GM21528 (cell line): ENCODE results near the gene TTYH1.

Experiments
- ATAC-seq: cut with Tn5 transposase; IDR thresholded peaks from one replicate; pipeline ENCODE4 v1.9.1; 2021; ENCODE audit warnings: mild to moderate bottlenecking, moderate library complexity; ENCODE audit not compliant: unreplicated experiment, low FRiP score

TTYH1 gene

GRCh38 chr19:54470991-54471782 lies 55.9 kb downstream of the TTYH1 start:
- ATAC-seq, result no peak

- ATAC-seq, result no peak
Measured at GRCh38 chr19:54473071-54473891, 58.0 kb downstream of the TTYH1 start, which contains the start of gene CDC42EP5. Gene CDC42EP5 (minus strand): TSS chr19:54473296. CDS start chr19:54465547, 7,749 bp downstream.

- ATAC-seq, result no peak
Measured at GRCh38 chr19:54473892-54474372, 58.7 kb downstream of the TTYH1 start.

- ATAC-seq, result no peak
Measured at GRCh38 chr19:54475706-54476105, 60.4 kb downstream of the TTYH1 start.

- ATAC-seq, result no peak
Measured at GRCh38 chr19:54477650-54478049, 62.4 kb downstream of the TTYH1 start.

- no peak for ATAC-seq
Measured at GRCh38 chr19:54478677-54479266, 63.5 kb downstream of the TTYH1 start.

GRCh38 chr19:54480051-54480450 lies 64.8 kb downstream of the TTYH1 start:
- no peak for ATAC-seq

- no peak for ATAC-seq
Measured at GRCh38 chr19:54481326-54481930, 66.2 kb downstream of the TTYH1 start.

GRCh38 chr19:54482889-54483288 lies 67.6 kb downstream of the TTYH1 start:
- no peak for ATAC-seq

GRCh38 chr19:54484451-54484850 lies 69.2 kb downstream of the TTYH1 start:
- ATAC-seq, result no peak

- no peak for ATAC-seq
Measured at GRCh38 chr19:54485851-54486250, 70.6 kb downstream of the TTYH1 start.
